Mesenchymal stem cell (in vitro differentiated cells and primary cell): ENCODE results near the gene CA6.

Experiments used
- DNase-seq: peaks from one replicate; pipeline ENCODE4 v3.0.0-alpha.2; 2013
- H2AFZ ChIP-seq: one replicate; pipeline ENCODE4 v1.6.1; 2013; ENCODE audit warnings: low read depth, mild to moderate bottlenecking, control low read depth, inconsistent platforms, low read length, moderate library complexity
- H2AK5ac ChIP-seq: 2 replicates; pipeline ENCODE4 v1.6.1; 2013; ENCODE audit warnings: low read length, moderate library complexity, mild to moderate bottlenecking, inconsistent platforms; ENCODE audit not compliant: severe bottlenecking
- H2BK120ac ChIP-seq: one replicate; pipeline ENCODE4 v1.6.1; 2013; ENCODE audit warnings: low read depth, mild to moderate bottlenecking, inconsistent platforms, low read length, moderate library complexity
- H2BK12ac ChIP-seq, 2 experiments: one replicate each; pipeline ENCODE4 v1.6.1; 2013; ENCODE audit warnings: inconsistent platforms in 2 of 2, low read length in 2 of 2, mild to moderate bottlenecking in 2 of 2, moderate library complexity in 2 of 2, control low read depth in 1 of 2
- H2BK15ac ChIP-seq: one replicate; pipeline ENCODE4 v1.6.1; 2013; ENCODE audit warnings: mild to moderate bottlenecking, low read depth, inconsistent platforms; ENCODE audit not compliant: poor library complexity, severe bottlenecking
- H2BK5ac ChIP-seq: 2 replicates; pipeline ENCODE4 v1.6.1; 2013; ENCODE audit warnings: low read depth, mild to moderate bottlenecking, low read length, control low read depth, inconsistent platforms; ENCODE audit not compliant: poor library complexity, severe bottlenecking
- H3K14ac ChIP-seq, 2 experiments: one replicate each; pipeline ENCODE4 v1.6.1; 2013; ENCODE audit warnings: inconsistent platforms in 2 of 2, low read length in 2 of 2, control low read depth in 1 of 2, mild to moderate bottlenecking in 1 of 2, moderate library complexity in 1 of 2
- H3K18ac ChIP-seq, 2 experiments: one replicate each; pipeline ENCODE4 v1.6.1; 2013; ENCODE audit warnings: inconsistent platforms in 2 of 2, low read length in 2 of 2, control low read depth in 1 of 2, low read depth in 1 of 2, mild to moderate bottlenecking in 1 of 2
- H3K23ac ChIP-seq, 2 experiments: one replicate each; pipeline ENCODE4 v1.6.1; 2013; ENCODE audit warnings: inconsistent platforms in 2 of 2, low read length in 2 of 2, mild to moderate bottlenecking in 2 of 2, moderate library complexity in 2 of 2, control low read depth in 1 of 2
- H3K27ac ChIP-seq: 2 replicates; pipeline ENCODE4 v1.5.1; 2013; ENCODE audit warnings: mild to moderate bottlenecking, moderate library complexity, low read length, control low read depth, inconsistent platforms; ENCODE audit not compliant: poor library complexity, severe bottlenecking
- H3K27me3 ChIP-seq, 2 experiments: 2 replicates each; pipeline versions ENCODE4 v1.6.1 to v1.7.0; 2013; ENCODE audit warnings: low read length in 2 of 2, mild to moderate bottlenecking in 2 of 2, moderate library complexity in 2 of 2, control low read depth in 1 of 2, inconsistent platforms in 1 of 2; ENCODE audit not compliant: control insufficient read depth in 1 of 2, insufficient read depth in 1 of 2
- H3K36me3 ChIP-seq, 2 experiments: 2 replicates each; pipeline versions ENCODE4 v1.6.1 to v1.7.0; 2013; ENCODE audit warnings: low read length in 2 of 2, control low read depth in 1 of 2, inconsistent platforms in 1 of 2, low read depth in 1 of 2, mild to moderate bottlenecking in 1 of 2; ENCODE audit not compliant: insufficient read depth in 2 of 2, control insufficient read depth in 1 of 2
- H3K4ac ChIP-seq, 2 experiments: one replicate each; pipeline ENCODE4 v1.6.1; 2013; ENCODE audit warnings: inconsistent platforms in 2 of 2, low read length in 2 of 2, mild to moderate bottlenecking in 2 of 2, moderate library complexity in 2 of 2, control low read depth in 1 of 2, low read depth in 1 of 2
- H3K4me1 ChIP-seq: 2 replicates; pipeline ENCODE4 v1.6.1; 2013; ENCODE audit warnings: low read depth, low read length, control low read depth; ENCODE audit not compliant: control insufficient read depth, insufficient read depth
- H3K4me2 ChIP-seq: 2 replicates; pipeline ENCODE4 v1.6.1; 2013; ENCODE audit warnings: low read length, mild to moderate bottlenecking, inconsistent platforms; ENCODE audit not compliant: poor library complexity, severe bottlenecking
- H3K4me3 ChIP-seq, 2 experiments: 2 replicates each; pipeline versions ENCODE4 v1.5.1 to v1.7.0; 2013; ENCODE audit warnings: low read length in 2 of 2, mild to moderate bottlenecking in 2 of 2, control low read depth in 1 of 2, low read depth in 1 of 2; ENCODE audit not compliant: insufficient read depth in 1 of 2
- H3K79me1 ChIP-seq: replicated peaks from 2 replicates; pipeline ENCODE4 v1.6.1; 2013; ENCODE audit warnings: mild to moderate bottlenecking, control low read depth, low read length, inconsistent platforms; ENCODE audit not compliant: poor library complexity, severe bottlenecking
- H3K9ac ChIP-seq: 2 replicates; pipeline ENCODE4 v1.7.0; 2013; ENCODE audit warnings: mild to moderate bottlenecking, low read length, moderate library complexity
- H3K9me3 ChIP-seq: 2 replicates; pipeline ENCODE4 v1.7.0; 2013; ENCODE audit warnings: mild to moderate bottlenecking, low read length; ENCODE audit not compliant: control insufficient read depth
- H4K8ac ChIP-seq: one replicate; pipeline ENCODE4 v1.6.1; 2013; ENCODE audit warnings: inconsistent platforms, mild to moderate bottlenecking, low read length, moderate library complexity
- H4K91ac ChIP-seq: one replicate; pipeline ENCODE4 v1.6.1; 2013; ENCODE audit warnings: mild to moderate bottlenecking, low read length, inconsistent platforms
- WGBS: methylation state at CpG from one replicate; pipeline ENCODE4 v1.1.7; 2013; ENCODE audit warnings: mixed read lengths; 5-methylcytosine and 5-hydroxymethylcytosine counted together

CA6 gene

DNA sequence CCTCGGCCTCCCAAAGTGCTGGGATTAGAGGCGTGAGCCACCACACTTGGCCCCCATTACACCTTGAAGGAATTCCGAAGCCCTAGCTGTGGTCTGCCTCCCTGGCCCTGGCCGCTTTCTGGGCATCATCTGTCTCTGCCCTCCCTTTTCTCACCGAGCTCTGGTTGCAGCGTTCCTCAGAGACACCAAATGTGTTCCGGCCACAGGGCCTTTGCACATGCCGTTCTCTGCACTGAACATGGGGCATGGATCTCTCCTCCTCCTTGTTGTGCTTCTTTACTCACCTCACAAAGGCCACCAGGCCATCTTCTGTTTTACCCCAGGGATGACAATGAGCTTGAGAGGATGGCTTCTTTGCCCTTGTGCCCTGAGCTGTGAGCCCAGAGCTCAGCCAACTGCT is 39.3 kb downstream of the CA6 start:
- H3K23ac ChIP-seq, result no peak overlapping the region
- H3K36me3 ChIP-seq, result no peaks in the 10 kb centered on the region
- H2AFZ ChIP-seq, result no peak overlapping the region
- no peak overlapping the region for H3K4me3 ChIP-seq
- no peak overlapping the region for H3K4me2 ChIP-seq
- H3K4me1 ChIP-seq, result peaks cover 6% of the 10 kb centered on the region
- no peak overlapping the region for H2BK12ac ChIP-seq
- H2BK120ac ChIP-seq, result no peak overlapping the region
- no peak overlapping the region for H4K8ac ChIP-seq
- no peak overlapping the region for H3K14ac ChIP-seq
- H2BK15ac ChIP-seq, result no peak overlapping the region
- no peak overlapping the region for H3K27ac ChIP-seq
- H4K91ac ChIP-seq, result no peak overlapping the region
- H3K18ac ChIP-seq, result no peak overlapping the region
- WGBS, result 89% methylated on average over 8 of the region's 8 CpGs
- no peak overlapping the region for H2AK5ac ChIP-seq
- H2BK5ac ChIP-seq, result no peak overlapping the region
- H3K79me1 ChIP-seq, result no peaks in the 10 kb centered on the region
- no peak for DNase-seq
- H3K4ac ChIP-seq, result no peak overlapping the region
- peaks cover 6% of the 10 kb centered on the region for H3K9me3 ChIP-seq
- no peaks in the 10 kb centered on the region for H3K27me3 ChIP-seq
- H3K9ac ChIP-seq, result no peak overlapping the region

DNA sequence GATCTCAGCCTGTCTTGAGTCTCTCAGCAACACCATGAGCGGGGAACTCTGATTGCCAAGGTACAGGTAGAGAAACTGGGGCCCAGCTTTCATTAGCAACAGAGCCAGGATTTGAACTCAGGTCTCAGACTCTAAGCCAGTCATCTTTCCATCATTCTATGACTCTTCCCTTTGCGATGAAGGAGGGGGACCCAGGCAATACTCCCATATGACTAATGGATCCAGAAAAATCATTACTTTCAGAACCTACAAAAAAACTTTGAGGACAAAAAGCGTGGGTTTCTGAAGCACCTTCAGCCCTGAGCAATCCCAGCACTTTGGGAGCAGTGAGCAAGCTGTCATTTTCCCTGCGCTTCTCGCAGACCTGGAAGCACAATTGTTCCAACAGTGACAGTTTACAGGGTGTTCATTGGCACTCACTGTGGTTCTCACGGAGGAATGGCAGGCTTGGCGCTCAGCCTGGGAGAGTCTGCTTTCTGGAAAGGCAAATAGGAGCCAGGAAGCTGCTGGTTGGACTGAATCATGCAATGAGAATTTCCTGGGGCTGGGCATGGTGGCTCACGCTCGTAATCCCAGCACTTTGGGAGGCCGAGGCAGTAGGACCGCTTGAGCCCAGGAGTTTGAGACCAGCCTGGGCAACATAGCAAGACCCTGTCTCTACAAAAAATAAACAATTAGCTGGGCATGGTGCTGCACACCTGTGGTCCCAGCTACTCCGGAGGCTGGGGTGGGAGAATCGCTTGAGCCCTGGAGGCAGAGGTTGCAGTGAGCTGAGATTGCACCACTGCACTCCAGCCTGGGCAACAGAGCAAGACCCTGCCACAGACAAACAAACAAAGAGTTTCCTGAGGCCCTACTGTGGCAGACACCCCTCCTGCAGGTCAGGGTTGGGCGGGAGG is 40.5 kb downstream of the CA6 start:
- Histone ChIP-seq H2BK5ac (no peak overlapping the region), H3K4me1 (peaks cover 6% of the 10 kb centered on the region), H3K14ac (no peak overlapping the region), H3K9me3 (no peaks in the 10 kb centered on the region), H3K79me1 (no peaks in the 10 kb centered on the region), H3K36me3 (no peaks in the 10 kb centered on the region), H3K4me3 (no peak overlapping the region), H2BK120ac (no peak overlapping the region), H4K91ac (no peak overlapping the region), H2AK5ac (no peak overlapping the region), H2BK12ac (peak overlapping the region in 1 of 2 experiments; percentile 72), H3K27me3 (no peaks in the 10 kb centered on the region), H3K4ac (no peak overlapping the region), H4K8ac (peak overlapping the region; percentile 51), H3K23ac (no peak overlapping the region), H3K18ac (peak overlapping the region in 1 of 2 experiments; percentile 79), H2BK15ac (peak overlapping the region; percentile 30), H3K4me2 (no peak overlapping the region), H3K27ac (peak overlapping the region; percentile 27), H2AFZ (peak overlapping the region; percentile 43), H3K9ac (peak overlapping the region; percentile 13)
- WGBS, result 58% methylated on average over 14 of the region's 14 CpGs
- DNase-seq, result peak; percentile 91

DNA sequence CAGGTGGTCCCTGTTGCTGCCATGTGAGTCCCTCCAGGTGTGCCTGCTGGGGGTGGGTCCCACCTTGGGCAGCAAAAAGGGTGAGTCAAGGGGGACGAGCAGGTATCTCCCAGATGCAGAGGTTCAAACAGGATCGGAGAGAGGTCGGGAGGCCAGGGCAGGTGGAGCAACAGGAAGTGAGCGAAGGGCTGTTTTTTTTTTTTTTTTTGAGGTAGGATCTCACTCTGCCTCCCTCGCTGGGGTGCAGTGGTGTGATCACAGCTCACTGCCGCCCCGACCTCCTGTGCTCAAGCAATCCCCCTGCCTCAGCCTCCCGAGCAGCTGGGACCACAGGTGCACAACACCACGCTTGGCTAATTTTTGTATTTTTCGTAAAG is 41.1 kb downstream of the CA6 start:
- Histone ChIP-seq H3K4me2 (no peak overlapping the region), H3K14ac (no peak overlapping the region), H2BK12ac (peak overlapping the region in 1 of 2 experiments; percentile 72), H3K18ac (peak overlapping the region in 1 of 2 experiments; percentile 79), H3K79me1 (no peaks in the 10 kb centered on the region), H3K36me3 (no peaks in the 10 kb centered on the region), H2BK15ac (peak overlapping the region; percentile 30), H4K8ac (peak overlapping the region; percentile 51), H3K9me3 (no peaks in the 10 kb centered on the region), H2BK120ac (no peak overlapping the region), H2AFZ (no peak overlapping the region), H3K27me3 (no peaks in the 10 kb centered on the region), H3K4me1 (peaks cover 6% of the 10 kb centered on the region), H4K91ac (no peak overlapping the region), H3K4me3 (no peak overlapping the region), H2AK5ac (no peak overlapping the region), H3K9ac (no peak overlapping the region), H2BK5ac (no peak overlapping the region), H3K4ac (no peak overlapping the region), H3K27ac (no peak overlapping the region), H3K23ac (no peak overlapping the region)
- WGBS, result 95% methylated on average over 10 of the region's 10 CpGs
- no peak for DNase-seq

DNA sequence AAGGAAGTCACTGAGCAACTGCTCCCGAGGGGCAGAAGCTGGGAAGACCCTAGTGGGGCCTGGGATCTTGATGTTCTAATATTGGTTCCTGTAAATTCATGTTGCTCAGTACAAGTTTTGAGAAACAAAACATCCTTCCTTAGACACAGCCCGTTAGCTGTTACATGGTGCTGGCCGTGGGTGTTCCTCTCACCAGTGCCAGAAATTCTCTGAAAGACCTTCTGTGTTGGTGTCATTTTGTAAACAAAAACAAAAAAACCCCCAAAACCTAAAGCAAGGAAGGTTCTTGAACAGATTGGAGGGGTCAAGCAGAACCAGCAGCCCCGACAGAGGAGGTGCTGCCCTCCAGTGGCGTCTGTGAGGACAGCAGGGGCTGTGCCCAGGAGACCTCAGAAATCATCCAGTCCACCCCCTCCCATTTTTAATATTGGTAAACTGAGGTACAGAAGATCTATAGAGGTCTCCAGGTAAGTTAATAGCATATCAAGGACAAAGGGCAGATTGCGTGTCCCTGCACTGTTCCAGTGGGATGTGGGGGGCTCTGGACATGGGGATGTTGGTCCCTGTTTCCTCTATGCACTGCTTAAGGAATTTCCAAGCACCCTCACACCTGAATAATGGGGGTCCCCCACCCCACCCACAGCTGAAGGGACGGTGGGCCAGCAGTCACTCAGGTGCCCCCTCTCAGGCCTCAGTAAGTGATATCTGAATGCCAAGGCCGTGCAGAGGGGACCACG is 42.4 kb downstream of the CA6 start:
- WGBS, result 36% methylated on average over 7 of the region's 9 CpGs
- H3K9ac ChIP-seq, result peak overlapping the region; percentile 6
- H4K91ac ChIP-seq, result no peak overlapping the region
- H3K4me1 ChIP-seq, result peaks cover 6% of the 10 kb centered on the region
- H3K4me2 ChIP-seq, result no peak overlapping the region
- no peaks in the 10 kb centered on the region for H3K79me1 ChIP-seq
- no peaks in the 10 kb centered on the region for H3K36me3 ChIP-seq
- H2BK12ac ChIP-seq, result peak overlapping the region in 1 of 2 experiments; percentile 5
- H2BK120ac ChIP-seq, result no peak overlapping the region
- peak overlapping the region; percentile 48 for H2AFZ ChIP-seq
- no peaks in the 10 kb centered on the region for H3K27me3 ChIP-seq
- no peak overlapping the region for H2BK15ac ChIP-seq
- peak; percentile 53 for DNase-seq
- no peak overlapping the region for H2BK5ac ChIP-seq
- H3K18ac ChIP-seq, result peak overlapping the region in 1 of 2 experiments; percentile 58
- peak overlapping the region; percentile 52 for H4K8ac ChIP-seq
- H3K4ac ChIP-seq, result peak overlapping the region in 1 of 2 experiments; percentile 13
- no peaks in the 10 kb centered on the region for H3K9me3 ChIP-seq
- no peak overlapping the region for H3K27ac ChIP-seq
- H2AK5ac ChIP-seq, result no peak overlapping the region
- H3K23ac ChIP-seq, result no peak overlapping the region
- no peak overlapping the region for H3K4me3 ChIP-seq
- H3K14ac ChIP-seq, result no peak overlapping the region
